Loucy (cell line): ENCODE results near the gene EEIG2.
"Not testable (repeated sequence)": the region's sequence is repeated elsewhere in the genome, so short reads cannot be mapped to it uniquely, and the experiment has no call there.

ENCODE experiments used
- H2AFZ ChIP-seq: fragments of 200-600 bp; sonication (generic); 2 replicates; pipeline ENCODE4 v1.6.0; 2016; ENCODE audit warnings: antibody characterized with exemption, mild to moderate bottlenecking, low read length, moderate library complexity
- H3F3A ChIP-seq: fragments of 200-600 bp; 2 replicates; pipeline ENCODE4 v1.6.0; 2016; ENCODE audit warnings: antibody characterized with exemption, low read depth, mild to moderate bottlenecking
- H3K27me3 ChIP-seq: fragments of 200-600 bp; sonication (generic); 2 replicates; pipeline ENCODE4 v1.6.1; 2014; ENCODE audit warnings: low read length, mild to moderate bottlenecking; ENCODE audit not compliant: insufficient read depth, poor library complexity, severe bottlenecking
- H3K36me3 ChIP-seq: fragments of 200-600 bp; sonication (generic); 2 replicates; pipeline ENCODE4 v1.6.1; 2016; ENCODE audit warnings: low read length; ENCODE audit not compliant: insufficient read depth
- H3K4me1 ChIP-seq: fragments of 200-600 bp; sonication (generic); 2 replicates; pipeline ENCODE4 v1.5.1; 2014; ENCODE audit warnings: low read length, mild to moderate bottlenecking; ENCODE audit not compliant: insufficient read depth, poor library complexity, severe bottlenecking
- H3K4me2 ChIP-seq: fragments of 200-600 bp; sonication (generic); 2 replicates; pipeline ENCODE4 v1.6.0; 2014; ENCODE audit warnings: antibody characterized with exemption, low read length, low read depth, mild to moderate bottlenecking; ENCODE audit not compliant: poor library complexity, severe bottlenecking
- H3K4me3 ChIP-seq: fragments of 200-600 bp; sonication (generic); 2 replicates; pipeline ENCODE4 v1.5.1; 2014; ENCODE audit warnings: low read length, mild to moderate bottlenecking, mixed read lengths; ENCODE audit not compliant: poor library complexity, severe bottlenecking
- H3K79me2 ChIP-seq: fragments of 200-600 bp; sonication (generic); 2 replicates; pipeline ENCODE4 v1.6.1; 2014; ENCODE audit warnings: low read length; ENCODE audit not compliant: insufficient read depth
- H3K9ac ChIP-seq: fragments of 200-600 bp; sonication (generic); 2 replicates; pipeline ENCODE4 v1.6.0; 2014; ENCODE audit warnings: mild to moderate bottlenecking, low read depth, low read length, moderate library complexity; ENCODE audit not compliant: poor library complexity, severe bottlenecking
- H3K9me2 ChIP-seq: fragments of 200-600 bp; sonication (generic); replicated peaks from 2 replicates; pipeline ENCODE4 v1.6.1; 2016; ENCODE audit warnings: low read depth, low read length, mixed read lengths
- H3K9me3 ChIP-seq: fragments of 200-600 bp; sonication (generic); 2 replicates; pipeline ENCODE4 v1.6.1; 2014; ENCODE audit warnings: mild to moderate bottlenecking, antibody characterized with exemption, low read length, low read depth; ENCODE audit not compliant: insufficient read depth
- H4K20me1 ChIP-seq: fragments of 200-600 bp; sonication (generic); 2 replicates; pipeline ENCODE4 v1.6.0; 2014; ENCODE audit warnings: antibody characterized with exemption, low read length, mild to moderate bottlenecking; ENCODE audit not compliant: insufficient read depth, poor library complexity, severe bottlenecking
- CTCF ChIP-seq: fragments of 200-600 bp; sonication (generic); conservative IDR thresholded peaks from 2 replicates; pipeline ENCODE4 v1.5.1; 2014; ENCODE audit warnings: mild to moderate bottlenecking, antibody characterized with exemption, low read length
- EZH2phosphoT487 ChIP-seq: fragments of 200-600 bp; IDR thresholded peaks from 2 replicates; pipeline ENCODE4 v1.6.1; 2018; ENCODE audit warnings: antibody characterized with exemption, mild to moderate bottlenecking, moderate library complexity, borderline replicate concordance

Gene EEIG2

GRCh38 chr1:108533351-108534083, 26.4 kb upstream of the EEIG2 start:
- peaks cover 6% of the 10 kb centered on the region; the same call in 1 of the 2 replicates for H3F3A ChIP-seq
- peak overlapping the region; percentile 57 for H2AFZ ChIP-seq
- peak overlapping the region; percentile 57 for H3K9ac ChIP-seq
- peak overlapping the region; percentile 53 for H3K4me3 ChIP-seq
- H3K4me1 ChIP-seq, result peaks cover 22% of the 10 kb centered on the region
- H3K36me3 ChIP-seq, result no peaks in the 10 kb centered on the region
- no peak for TF ChIP-seq CTCF
- no peak for TF ChIP-seq EZH2phosphoT487
- no peaks in the 10 kb centered on the region for H4K20me1 ChIP-seq
- H3K4me2 ChIP-seq, result peak overlapping the region; percentile 73
- H3K9me3 ChIP-seq, result peaks cover 8% of the 10 kb centered on the region; the same call in 1 of the 2 replicates
- H3K79me2 ChIP-seq, result no peaks in the 10 kb centered on the region
- H3K27me3 ChIP-seq, result no peaks in the 10 kb centered on the region
- no peaks in the 10 kb centered on the region for H3K9me2 ChIP-seq

- no peaks in the 10 kb centered on the region for H3K36me3 ChIP-seq
- TF ChIP-seq CTCF, result no peak
- TF ChIP-seq EZH2phosphoT487, result no peak
- H4K20me1 ChIP-seq, result no peaks in the 10 kb centered on the region
- H3K9me3 ChIP-seq, result peaks cover 8% of the 10 kb centered on the region; the same call in 1 of the 2 replicates
- no peak overlapping the region for H3K4me3 ChIP-seq
- no peak overlapping the region for H3K4me2 ChIP-seq
- H3K9me2 ChIP-seq, result no peaks in the 10 kb centered on the region
- H3K9ac ChIP-seq, result no peak overlapping the region
- H3F3A ChIP-seq, result peaks cover 6% of the 10 kb centered on the region; the same call in 1 of the 2 replicates
- no peaks in the 10 kb centered on the region for H3K79me2 ChIP-seq
- H3K27me3 ChIP-seq, result no peaks in the 10 kb centered on the region
- H3K4me1 ChIP-seq, result peaks cover 22% of the 10 kb centered on the region
- no peak overlapping the region for H2AFZ ChIP-seq
These were observed 25.1 kb upstream of the EEIG2 start for GRCh38 chr1:108534759-108535158.

DNA sequence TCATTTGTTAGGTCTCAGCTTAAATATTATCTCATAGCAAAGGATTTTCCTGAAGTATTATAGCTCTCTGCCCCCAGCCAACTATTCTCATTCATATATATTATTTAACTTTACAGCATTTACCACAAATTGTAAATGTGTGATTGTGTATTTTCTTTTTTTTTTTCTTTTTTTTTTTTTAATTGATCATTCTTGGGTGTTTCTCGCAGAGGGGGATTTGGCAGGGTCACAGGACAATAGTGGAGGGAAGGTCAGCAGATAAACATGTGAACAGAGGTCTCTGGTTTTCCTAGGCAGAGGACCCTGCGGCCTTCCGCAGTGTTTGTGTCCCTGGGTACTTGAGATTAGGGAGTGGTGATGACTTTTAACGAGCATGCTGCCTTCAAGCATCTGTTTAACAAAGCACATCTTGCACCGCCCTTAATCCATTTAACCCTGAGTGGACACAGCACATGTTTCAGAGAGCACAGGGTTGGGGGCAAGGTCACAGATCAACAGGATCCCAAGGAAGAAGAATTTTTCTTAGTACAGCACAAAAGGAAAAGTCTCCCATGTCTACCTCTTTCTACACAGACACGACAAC, 24.5 kb upstream of the EEIG2 start:
- H3K9me2 ChIP-seq, H3K9me3 ChIP-seq, H3K4me3 ChIP-seq, H3K4me2 ChIP-seq, H3K79me2 ChIP-seq, H3K9ac ChIP-seq, H3K36me3 ChIP-seq, H3K27me3 ChIP-seq, H4K20me1 ChIP-seq, H2AFZ ChIP-seq, H3F3A ChIP-seq: not testable (repeated sequence)
- peaks cover 22% of the 10 kb centered on the region for H3K4me1 ChIP-seq

GRCh38 chr1:108536021-108536420, 23.9 kb upstream of the EEIG2 start:
- not testable (repeated sequence) for H3K4me3 ChIP-seq, H3K4me2 ChIP-seq, H3K9me2 ChIP-seq, H3K9ac ChIP-seq, H4K20me1 ChIP-seq, H3K9me3 ChIP-seq, H3K79me2 ChIP-seq, H3K27me3 ChIP-seq, H2AFZ ChIP-seq, H3K36me3 ChIP-seq, H3F3A ChIP-seq
- peaks cover 22% of the 10 kb centered on the region for H3K4me1 ChIP-seq

DNA sequence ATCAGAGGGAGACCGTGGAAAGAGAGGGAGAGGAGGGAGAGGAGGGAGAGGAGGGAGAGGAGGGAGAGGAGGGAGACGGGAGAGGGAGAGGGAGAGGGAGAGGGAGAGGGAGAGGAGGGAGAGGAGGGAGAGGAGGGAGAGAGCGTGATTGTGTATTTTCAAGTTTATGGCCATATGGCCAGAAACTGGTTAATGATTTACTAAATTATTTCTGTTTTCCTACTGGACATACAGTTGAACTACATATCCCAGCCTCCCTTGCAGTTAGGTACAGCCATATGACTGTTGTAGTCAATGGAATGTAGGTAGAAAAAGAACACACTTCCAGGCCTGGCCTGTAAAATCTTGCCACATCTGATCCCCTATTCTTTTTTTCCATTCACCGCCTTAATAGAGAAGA, 23.1 kb upstream of the EEIG2 start:
- H3K9me2 ChIP-seq, result not testable (repeated sequence)

More for the DNA sequence above, 23.1 kb upstream of the EEIG2 start:
- peaks cover 22% of the 10 kb centered on the region for H3K4me1 ChIP-seq
- H3K9me3 ChIP-seq, H3K36me3 ChIP-seq, H3K4me2 ChIP-seq, H3K9ac ChIP-seq, H3F3A ChIP-seq, H2AFZ ChIP-seq, H3K27me3 ChIP-seq, H3K79me2 ChIP-seq, H3K4me3 ChIP-seq, H4K20me1 ChIP-seq: not testable (repeated sequence)
